GM12878 (cell line): ENCODE measurements around the gene TUFM.

Experiments used
- CHD2 ChIP-seq: IDR thresholded peaks from 2 replicates; pipeline ENCODE4 v1.6.1; 2011; ENCODE audit warnings: low read depth, low read length, improper control_type of control experiment, borderline replicate concordance
- POLR2AphosphoS5 ChIP-seq: IDR thresholded peaks from 2 replicates; pipeline ENCODE4 v1.6.1; 2011; ENCODE audit warnings: mild to moderate bottlenecking, low read length, inconsistent platforms
- TF ChIP-seq, protein P1 (sequence below), 3 experiments: IDR thresholded peaks in 2 of 3; conservative IDR thresholded peaks in 1 of 3; 2 replicates each; pipeline ENCODE4 v1.5.1; 2011; ENCODE audit warnings: low read depth in 3 of 3, low read length in 3 of 3, mild to moderate bottlenecking in 3 of 3, control low read depth in 2 of 3, moderate library complexity in 2 of 3, inconsistent platforms in 1 of 3, mixed read lengths in 1 of 3; ENCODE audit not compliant: control insufficient read depth in 2 of 3, insufficient read depth in 1 of 3; ENCODE audit errors: extremely low read depth in 1 of 3

- TF ChIP-seq POLR2AphosphoS5 = no peak
- TF ChIP-seq, protein P1, sequence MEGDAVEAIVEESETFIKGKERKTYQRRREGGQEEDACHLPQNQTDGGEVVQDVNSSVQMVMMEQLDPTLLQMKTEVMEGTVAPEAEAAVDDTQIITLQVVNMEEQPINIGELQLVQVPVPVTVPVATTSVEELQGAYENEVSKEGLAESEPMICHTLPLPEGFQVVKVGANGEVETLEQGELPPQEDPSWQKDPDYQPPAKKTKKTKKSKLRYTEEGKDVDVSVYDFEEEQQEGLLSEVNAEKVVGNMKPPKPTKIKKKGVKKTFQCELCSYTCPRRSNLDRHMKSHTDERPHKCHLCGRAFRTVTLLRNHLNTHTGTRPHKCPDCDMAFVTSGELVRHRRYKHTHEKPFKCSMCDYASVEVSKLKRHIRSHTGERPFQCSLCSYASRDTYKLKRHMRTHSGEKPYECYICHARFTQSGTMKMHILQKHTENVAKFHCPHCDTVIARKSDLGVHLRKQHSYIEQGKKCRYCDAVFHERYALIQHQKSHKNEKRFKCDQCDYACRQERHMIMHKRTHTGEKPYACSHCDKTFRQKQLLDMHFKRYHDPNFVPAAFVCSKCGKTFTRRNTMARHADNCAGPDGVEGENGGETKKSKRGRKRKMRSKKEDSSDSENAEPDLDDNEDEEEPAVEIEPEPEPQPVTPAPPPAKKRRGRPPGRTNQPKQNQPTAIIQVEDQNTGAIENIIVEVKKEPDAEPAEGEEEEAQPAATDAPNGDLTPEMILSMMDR (IDR thresholded peaks at IDR 0.05 in 2 of 3, conservative IDR thresholded peaks at IDR 0.05 in 1 of 3; ENCODE audit: control insufficient read depth in 2 of 3, extremely low read depth in 1 of 3, insufficient read depth in 1 of 3, low read depth in 3 of 3, low read length in 3 of 3) = no peak
- no peak for TF ChIP-seq CHD2
Observed at GRCh38 chr16:28820016-28820415, 26.1 kb downstream of the TUFM start.
